Esophagus mucosa (tissue), 1 donor: ENCODE results near the gene BTN3A1. TPM values are rescaled to one million over a fixed set of nuclear protein-coding genes. Genes with fewer than 3 reads are reported as not detected.
A peak's percentile ranks its signal among the peaks of the same experiment; 100 is the strongest.

ENCODE experiments used
- ATAC-seq: fragments of 200-7000 bp; cut with Tn5 transposase; one replicate; pipeline ENCODE4 v1.9.1; 2020
- total RNA-seq: library from RNA; stranded (reverse); gene quantifications from one replicate; pipeline ENCODE4 v1.2.4, GENCODE V29; 2023
- donor health status: DM: yes; HTN: yes; CAD: no.

Gene BTN3A1
- total RNA-seq, 1 donor from 2014 or later: 6.2 TPM

DNA sequence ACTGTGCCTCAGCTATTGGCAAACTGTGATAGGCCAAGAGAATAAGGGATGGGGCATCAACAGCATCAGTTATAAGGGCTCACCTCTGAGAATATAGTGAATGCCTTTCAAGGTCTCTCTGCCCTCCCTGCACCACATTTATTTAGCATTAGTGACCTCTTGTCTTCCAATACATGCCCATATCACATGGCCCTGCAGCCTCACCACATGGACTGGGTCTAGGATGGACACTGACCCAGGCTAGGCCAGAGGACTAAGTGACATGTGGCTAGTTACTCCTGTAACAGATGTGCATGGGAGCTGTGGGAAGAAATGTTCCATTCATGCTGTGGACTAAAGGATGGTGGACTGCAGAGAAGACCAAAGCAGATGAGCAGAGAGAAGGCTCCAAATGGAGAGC, 22.3 kb upstream of the BTN3A1 start:
- ATAC-seq: no peak

- ATAC-seq: no peak
Measured at GRCh38 chr6:26380256-26380655, 21.8 kb upstream of the BTN3A1 start.

DNA sequence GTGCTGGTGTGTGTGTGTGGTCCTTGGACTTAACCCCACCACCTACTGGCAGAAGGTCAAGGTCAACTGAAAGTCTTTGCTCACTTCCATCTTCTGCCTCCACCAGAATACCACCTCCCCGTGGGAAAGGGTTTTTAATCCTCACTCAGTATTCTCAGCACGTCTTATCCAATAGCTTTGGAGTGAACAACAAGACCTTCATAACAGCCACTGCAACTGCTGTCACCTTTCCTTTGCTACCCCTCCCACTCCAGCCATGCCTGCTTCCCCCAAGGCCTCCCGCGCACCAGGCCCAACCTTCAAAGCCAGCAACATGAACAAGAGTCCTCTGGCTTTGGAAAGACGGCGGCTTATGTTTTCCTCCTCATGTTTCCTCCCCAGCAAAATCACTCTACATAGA, 20.0 kb upstream of the BTN3A1 start:
- no peak for ATAC-seq

GRCh38 chr6:26383624-26384417, 18.3 kb upstream of the BTN3A1 start:
- ATAC-seq: peak; percentile 67

DNA sequence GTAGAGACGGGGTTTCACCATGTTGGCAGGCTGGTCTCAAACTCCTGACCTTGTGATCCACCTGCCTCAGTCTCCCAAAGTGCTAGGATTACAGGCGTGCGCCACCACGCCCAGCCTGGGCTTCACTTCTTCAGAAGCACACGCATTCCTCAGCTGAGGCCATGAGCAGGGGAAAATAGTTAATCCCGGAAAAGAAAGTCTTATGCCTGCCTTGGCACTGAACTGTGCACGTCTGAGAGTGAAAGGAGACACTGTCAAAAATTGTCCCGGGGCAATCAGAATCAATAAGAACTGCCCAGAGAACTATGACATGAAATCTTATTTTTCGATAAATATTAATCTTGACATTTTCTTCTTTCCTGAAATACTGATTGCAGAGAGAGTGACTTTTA, 16.3 kb upstream of the BTN3A1 start:
- no peak for ATAC-seq

- no peak for ATAC-seq
Measured at GRCh38 chr6:26387565-26387964, 14.5 kb upstream of the BTN3A1 start.

DNA sequence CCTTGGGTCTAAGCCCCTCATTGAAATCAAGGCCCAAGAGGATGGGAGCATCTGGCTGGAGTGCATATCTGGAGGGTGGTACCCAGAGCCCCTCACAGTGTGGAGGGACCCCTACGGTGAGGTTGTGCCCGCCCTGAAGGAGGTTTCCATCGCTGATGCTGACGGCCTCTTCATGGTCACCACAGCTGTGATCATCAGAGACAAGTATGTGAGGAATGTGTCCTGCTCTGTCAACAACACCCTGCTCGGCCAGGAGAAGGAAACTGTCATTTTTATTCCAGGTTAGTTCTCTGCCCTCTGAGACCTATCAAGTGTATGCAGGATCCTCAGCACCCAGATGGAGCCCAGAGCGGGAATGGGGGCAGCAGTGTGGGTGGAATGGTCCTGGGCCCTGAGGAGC, 14.1 kb upstream of the BTN3A1 start:
- no peak for ATAC-seq

DNA sequence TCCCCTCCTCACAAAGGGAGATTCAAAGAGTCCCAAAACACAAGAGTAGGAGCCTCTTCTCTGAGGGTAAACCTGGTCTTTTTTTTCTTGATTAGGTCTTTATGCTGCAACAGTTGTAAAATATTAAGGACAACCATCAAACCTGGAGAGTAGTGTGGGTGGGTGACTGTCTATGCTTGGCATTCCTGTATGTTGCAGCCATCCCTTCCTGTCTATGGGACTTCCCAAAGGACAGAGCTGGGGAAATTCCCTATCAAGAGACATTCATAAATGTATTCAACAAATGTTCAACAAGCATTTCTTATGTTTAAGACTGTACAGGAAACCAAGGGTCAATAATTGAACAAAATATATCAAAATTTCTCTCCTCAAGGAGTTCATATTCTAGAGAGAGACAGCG, 13.6 kb upstream of the BTN3A1 start:
- ATAC-seq: no peak

GRCh38 chr6:26389349-26389894, 12.7 kb upstream of the BTN3A1 start:
- ATAC-seq: no peak

DNA sequence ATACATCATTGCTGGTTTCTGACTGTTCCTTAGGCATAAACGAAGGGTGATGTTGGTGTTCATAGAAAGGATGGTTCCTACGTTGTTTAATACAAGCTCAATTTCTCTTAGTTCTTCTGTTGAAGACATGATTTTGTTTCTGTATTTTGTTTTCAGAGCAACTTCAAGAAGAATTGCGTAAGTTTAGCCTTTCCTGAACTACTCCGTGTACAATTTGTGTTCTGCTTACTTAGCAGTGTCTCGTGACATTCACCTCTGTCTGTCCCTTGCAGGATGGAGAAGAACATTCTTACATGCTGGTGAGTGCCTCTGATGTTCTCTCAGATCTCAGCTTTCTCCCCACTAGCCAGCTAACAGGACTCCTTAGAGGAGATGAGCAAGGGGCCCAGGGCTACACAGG, 11.5 kb upstream of the BTN3A1 start:
- ATAC-seq: no peak

GRCh38 chr6:26392932-26393636, 9.0 kb upstream of the BTN3A1 start:
- no peak for ATAC-seq

DNA sequence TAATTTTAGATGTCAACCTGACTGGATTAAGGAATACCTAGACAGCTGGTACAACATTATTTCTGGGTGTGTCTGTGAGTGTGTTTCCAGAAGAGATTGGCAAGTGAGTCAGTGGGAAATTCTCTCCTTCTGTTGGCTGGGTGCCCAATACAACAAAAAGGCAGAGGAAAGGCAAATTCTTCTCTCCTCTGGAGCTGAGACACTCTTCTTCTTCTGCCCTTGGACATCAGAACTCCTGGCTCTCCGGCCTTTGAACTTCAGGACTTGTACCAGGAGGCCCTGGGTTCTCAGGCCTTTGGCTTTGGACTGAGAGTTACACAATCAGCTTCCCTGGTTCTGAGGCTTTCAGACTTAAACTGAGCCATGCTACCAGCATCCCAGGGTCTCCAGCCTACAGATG, 7.8 kb upstream of the BTN3A1 start:
- peak; percentile 47 for ATAC-seq

GRCh38 chr6:26398555-26398954, 3.5 kb upstream of the BTN3A1 start:
- ATAC-seq: no peak

GRCh38 chr6:26400626-26401025, 1.4 kb upstream of the BTN3A1 start:
- ATAC-seq: no peak

GRCh38 chr6:26401389-26401986, 587 bp upstream of the BTN3A1 start:
- ATAC-seq: no peak

DNA sequence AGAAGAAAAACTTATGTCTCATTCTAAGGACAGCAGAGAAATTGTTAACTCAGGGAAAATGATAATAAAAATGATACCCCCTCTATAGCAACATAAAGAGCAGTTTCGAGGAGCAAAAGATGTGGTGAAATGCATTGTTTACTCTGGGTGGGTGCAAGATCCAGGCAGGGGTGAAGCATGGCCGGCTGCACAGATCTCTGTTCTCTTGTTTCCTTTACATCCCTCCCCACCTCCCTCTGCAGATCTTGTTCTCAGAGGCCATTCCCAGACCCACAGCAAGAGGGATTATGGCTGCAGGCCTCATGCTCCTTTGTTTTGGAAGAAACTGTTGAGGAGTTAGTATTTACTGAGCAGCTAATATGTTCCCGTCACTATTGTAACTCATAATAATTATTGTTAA, 1.8 kb downstream of the BTN3A1 start:
- ATAC-seq: no peak

DNA sequence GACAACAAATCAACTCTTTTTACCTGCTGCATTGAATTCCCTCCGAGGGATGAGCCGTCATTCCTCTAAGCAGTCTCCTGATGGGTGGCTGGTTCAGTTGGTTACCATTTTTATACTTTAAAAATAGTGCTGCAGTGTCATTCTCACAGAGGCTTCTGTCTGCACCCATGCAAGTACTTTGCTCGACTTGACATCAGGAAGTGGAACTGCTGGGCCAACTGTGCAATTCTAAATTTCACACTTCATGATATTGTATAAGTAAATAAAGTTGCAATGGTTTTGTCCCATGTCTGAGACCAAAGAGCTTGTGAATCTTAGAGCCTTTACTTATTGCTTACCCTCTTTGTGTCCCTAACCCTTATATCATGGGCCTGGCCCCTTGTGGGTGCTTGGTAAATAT, 2.5 kb downstream of the BTN3A1 start:
- no peak for ATAC-seq

DNA sequence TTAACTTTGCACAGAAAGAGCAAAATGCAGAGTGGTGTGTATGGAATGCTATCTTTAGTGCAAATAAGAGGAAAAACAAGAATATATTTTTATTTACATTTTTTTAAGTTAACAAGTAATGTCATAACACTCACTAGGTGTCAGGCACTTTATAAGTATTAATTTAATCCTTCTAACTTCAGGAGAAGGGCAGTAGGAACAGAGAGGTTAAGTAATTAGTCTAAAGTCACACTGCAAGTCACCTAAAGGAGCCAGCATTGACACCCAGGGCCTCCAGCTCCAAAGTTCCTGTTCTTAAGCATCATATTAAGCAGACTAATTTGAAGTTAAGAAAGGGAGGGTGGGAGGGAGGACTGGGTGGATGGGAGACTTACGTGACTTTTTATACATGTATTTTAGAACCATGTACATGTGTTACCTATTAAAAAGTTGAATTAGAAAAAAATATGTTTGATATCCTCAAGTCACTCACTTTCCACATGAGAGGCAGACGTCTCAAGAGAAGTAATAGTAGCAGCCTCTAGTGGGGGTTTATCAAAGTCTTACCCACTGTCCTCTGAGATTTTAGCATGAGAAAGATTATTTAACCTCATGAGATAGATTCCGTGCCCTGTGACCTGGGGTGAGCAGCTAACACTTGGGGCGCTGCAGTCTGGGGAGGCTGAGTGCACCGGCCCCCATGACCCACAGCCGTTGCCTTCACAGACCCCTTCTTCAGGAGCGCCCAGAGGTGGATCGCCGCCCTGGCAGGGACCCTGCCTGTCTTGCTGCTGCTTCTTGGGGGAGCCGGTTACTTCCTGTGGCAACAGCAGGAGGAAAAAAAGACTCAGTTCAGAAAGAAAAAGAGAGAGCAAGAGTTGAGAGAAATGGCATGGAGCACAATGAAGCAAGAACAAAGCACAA, 7.0 kb downstream of the BTN3A1 start:
- no peak for ATAC-seq

- ATAC-seq: no peak
Measured at GRCh38 chr6:26411751-26412150, 9.7 kb downstream of the BTN3A1 start.

DNA sequence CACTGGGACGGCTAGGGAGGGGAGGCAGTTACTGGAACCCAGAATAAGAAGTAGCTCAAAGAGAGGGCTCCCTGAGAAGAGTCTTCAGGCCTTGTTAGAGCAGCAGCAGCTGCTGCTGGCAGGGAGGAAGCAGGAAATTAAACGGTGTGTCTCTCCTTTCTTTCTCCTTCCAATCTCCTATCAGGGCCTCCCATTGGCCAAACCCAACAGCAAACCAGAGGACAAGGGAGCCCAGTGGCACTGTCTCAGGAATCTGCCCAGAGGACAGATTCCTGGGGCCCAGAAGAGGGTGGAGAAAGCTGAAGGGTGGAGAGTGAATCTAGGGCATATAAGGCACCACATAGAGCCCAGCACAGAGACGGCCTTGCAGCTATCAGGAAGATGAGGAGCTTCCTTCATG, 10.2 kb downstream of the BTN3A1 start:
- no peak for ATAC-seq

- no peak for ATAC-seq
Measured at GRCh38 chr6:26412954-26413353, 10.9 kb downstream of the BTN3A1 start.

DNA sequence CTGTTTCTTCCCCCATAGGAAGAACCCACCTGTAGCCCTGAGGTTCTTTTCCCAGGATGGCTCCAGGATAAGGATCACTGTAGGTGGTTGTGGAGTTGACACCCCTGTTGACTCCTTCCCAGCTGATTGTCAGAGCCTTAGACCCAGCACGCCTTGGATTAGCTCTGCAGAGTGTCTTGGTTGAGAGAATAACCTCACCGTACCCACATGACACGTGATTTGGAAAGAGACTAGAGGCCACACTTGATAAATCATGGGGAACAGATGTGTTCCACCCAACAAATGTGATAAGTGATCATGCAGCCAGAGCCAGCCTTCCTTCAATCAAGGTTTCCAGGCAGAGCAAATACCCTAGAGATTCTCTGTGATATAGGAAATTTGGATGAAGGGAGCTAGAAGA, 12.2 kb downstream of the BTN3A1 start:
- no peak for ATAC-seq
